Ectodermal cell (in vitro differentiated cells): ENCODE results near the gene NUP58.
"Not testable (repeated sequence)": the region's sequence is repeated elsewhere in the genome, so short reads cannot be mapped to it uniquely, and the experiment has no call there.

Experiments
- H3K27ac ChIP-seq: 2 replicates; pipeline ENCODE4 v1.7.0; 2013; ENCODE audit warnings: mild to moderate bottlenecking, low read depth, low read length; ENCODE audit not compliant: insufficient read depth, poor library complexity, severe bottlenecking
- H3K27me3 ChIP-seq: 2 replicates; pipeline ENCODE4 v1.7.0; 2013; ENCODE audit warnings: mild to moderate bottlenecking, low read length; ENCODE audit not compliant: insufficient read depth, control insufficient read depth, poor library complexity, severe bottlenecking
- H3K36me3 ChIP-seq: one replicate; pipeline ENCODE4 v1.7.0; 2013; ENCODE audit warnings: low read length; ENCODE audit not compliant: control insufficient read depth, insufficient read depth
- H3K4me1 ChIP-seq: one replicate; pipeline ENCODE4 v1.7.0; 2013; ENCODE audit warnings: low read length; ENCODE audit not compliant: control insufficient read depth, insufficient read depth
- H3K4me3 ChIP-seq: 2 replicates; pipeline ENCODE4 v1.7.0; 2013; ENCODE audit warnings: low read depth, low read length, control low read depth; ENCODE audit not compliant: insufficient read depth
- H3K9me3 ChIP-seq: 2 replicates; pipeline ENCODE4 v1.7.0; 2013; ENCODE audit warnings: mild to moderate bottlenecking, low read length, moderate library complexity; ENCODE audit not compliant: control insufficient read depth
- WGBS, 2 experiments: methylation state at CpG; one replicate each; pipeline ENCODE4 v1.1.7; 2013; ENCODE audit warnings: missing lambda C conversion rate in 2 of 2; 5-methylcytosine and 5-hydroxymethylcytosine counted together

Gene NUP58

GRCh38 chr13:25345576-25345975 lies 44.2 kb downstream of the NUP58 start:
- WGBS, 2 experiments = 88% methylated on average over 2 of the region's 2 CpGs
- Histone ChIP-seq H3K9me3 (no peaks in the 10 kb centered on the region), H3K27me3 (no peaks in the 10 kb centered on the region), H3K4me1 (no peaks in the 10 kb centered on the region), H3K36me3 (no peaks in the 10 kb centered on the region), H3K27ac (no peak overlapping the region), H3K4me3 (no peak overlapping the region)

GRCh38 chr13:25347151-25347550 lies 45.7 kb downstream of the NUP58 start:
- 89 to 93% methylated on average over 2 of the region's 2 CpGs for WGBS, 2 experiments
- H3K27me3 ChIP-seq = no peaks in the 10 kb centered on the region
- no peak overlapping the region for H3K4me3 ChIP-seq
- H3K27ac ChIP-seq = no peak overlapping the region
- H3K4me1 ChIP-seq = no peaks in the 10 kb centered on the region
- H3K9me3 ChIP-seq = no peaks in the 10 kb centered on the region
- H3K36me3 ChIP-seq = no peaks in the 10 kb centered on the region

GRCh38 chr13:25351404-25351803 lies 50.0 kb downstream of the NUP58 start:
- H3K27ac ChIP-seq = no peak overlapping the region
- 80 to 100% methylated on average over 1 of the region's 1 CpG for WGBS, 2 experiments
- no peaks in the 10 kb centered on the region for H3K9me3 ChIP-seq
- H3K4me3 ChIP-seq = no peak overlapping the region
- H3K4me1 ChIP-seq = no peaks in the 10 kb centered on the region
- no peaks in the 10 kb centered on the region for H3K36me3 ChIP-seq
- H3K27me3 ChIP-seq = no peaks in the 10 kb centered on the region

- Histone ChIP-seq H3K27me3 (no peaks in the 10 kb centered on the region), H3K27ac (no peak overlapping the region), H3K4me3 (no peak overlapping the region), H3K9me3 (no peaks in the 10 kb centered on the region), H3K36me3 (no peaks in the 10 kb centered on the region), H3K4me1 (no peaks in the 10 kb centered on the region)
- WGBS, 2 experiments = 91 to 95% methylated on average over 3 of the region's 3 CpGs
Observed at GRCh38 chr13:25352230-25352629, 50.8 kb downstream of the NUP58 start.

GRCh38 chr13:25352806-25353205 lies 51.4 kb downstream of the NUP58 start:
- Histone ChIP-seq H3K27me3 (no peaks in the 10 kb centered on the region), H3K27ac (no peak overlapping the region), H3K36me3 (no peaks in the 10 kb centered on the region), H3K9me3 (no peaks in the 10 kb centered on the region), H3K4me1 (no peaks in the 10 kb centered on the region), H3K4me3 (no peak overlapping the region)
- WGBS, 2 experiments = 84 to 93% methylated on average over 4 of the region's 4 CpGs

GRCh38 chr13:25353344-25353743 lies 51.9 kb downstream of the NUP58 start:
- Histone ChIP-seq H3K36me3 (no peaks in the 10 kb centered on the region), H3K27ac (no peak overlapping the region), H3K4me1 (no peaks in the 10 kb centered on the region), H3K4me3 (no peak overlapping the region), H3K9me3 (no peaks in the 10 kb centered on the region), H3K27me3 (no peaks in the 10 kb centered on the region)
- 87 to 91% methylated on average over 4 of the region's 4 CpGs for WGBS, 2 experiments

GRCh38 chr13:25354377-25354776 lies 53.0 kb downstream of the NUP58 start:
- no peaks in the 10 kb centered on the region for H3K36me3 ChIP-seq
- H3K27me3 ChIP-seq = no peaks in the 10 kb centered on the region
- no peak overlapping the region for H3K27ac ChIP-seq
- H3K9me3 ChIP-seq = no peaks in the 10 kb centered on the region
- no peaks in the 10 kb centered on the region for H3K4me1 ChIP-seq
- no peak overlapping the region for H3K4me3 ChIP-seq
- 89 to 93% methylated on average over 6 of the region's 6 CpGs for WGBS, 2 experiments

GRCh38 chr13:25360443-25360842 lies 59.0 kb downstream of the NUP58 start:
- not testable (repeated sequence) for H3K4me3 ChIP-seq, H3K36me3 ChIP-seq, H3K27me3 ChIP-seq, H3K27ac ChIP-seq, H3K4me1 ChIP-seq, H3K9me3 ChIP-seq
- WGBS, 2 experiments = 84 to 91% methylated on average over 5 of the region's 6 CpGs

- Histone ChIP-seq H3K36me3 (no peaks in the 10 kb centered on the region), H3K27ac (no peak overlapping the region), H3K4me1 (no peaks in the 10 kb centered on the region), H3K4me3 (no peak overlapping the region), H3K9me3 (no peaks in the 10 kb centered on the region), H3K27me3 (peaks cover 21% of the 10 kb centered on the region)
- WGBS, 2 experiments = 93 to 96% methylated on average over 32 of the region's 32 CpGs
Observed at GRCh38 chr13:25365720-25366235, 64.4 kb downstream of the NUP58 start.

GRCh38 chr13:25371158-25371874 lies 69.9 kb downstream of the NUP58 start:
- Histone ChIP-seq H3K4me3 (peak overlapping the region; percentile 44), H3K4me1 (no peaks in the 10 kb centered on the region), H3K27me3 (peaks cover 66% of the 10 kb centered on the region), H3K36me3 (no peaks in the 10 kb centered on the region), H3K27ac (no peak overlapping the region), H3K9me3 (no peaks in the 10 kb centered on the region)
- WGBS, 2 experiments = 50% methylated on average over 20 of the region's 20 CpGs
